GM12878 (cell line): Measurements from ENCODE around the gene ACVR1B. TPM values are rescaled to one million over a fixed set of nuclear protein-coding genes. Genes with fewer than 3 reads are reported as not detected.

ENCODE experiments used
- ATAC-seq: fragments of 200-7000 bp; cut with Tn5 transposase; 3 replicates; pipeline ENCODE4 v1.9.1; 2020; ENCODE audit warnings: mild to moderate bottlenecking, moderate library complexity
- BruUV-seq: library from RNA; stranded (reverse); fragments of 400-500 nt; replicated peaks from 2 replicates; lab custom pipeline; 2021; lab: Mats Ljungman, UMichigan
- CTCF ChIA-PET: fragments of 300-600 bp; sonication (Branson Sonifier 250); formaldehyde crosslinking; extraction: SDS; loops from one replicate; lab custom pipeline; 2021; ENCODE audit warnings: inconsistent platforms; lab: Yijun Ruan, JAX
- POLR2A ChIA-PET: fragments of 350-600 bp; formaldehyde crosslinking; extraction: SDS; loops from one replicate; lab custom pipeline; 2021; ENCODE audit warnings: inconsistent platforms; lab: Charles Lee
- RAD21 ChIA-PET: fragments of 300-600 bp; sonication (Branson Sonifier 250); formaldehyde crosslinking; loops from one replicate; lab custom pipeline; 2023; ENCODE audit warnings: antibody characterized with exemption; ENCODE audit not compliant: unreplicated experiment; lab: Charles Lee
- SMC1A ChIA-PET: fragments of 300-600 bp; sonication (Branson Sonifier 250); formaldehyde crosslinking; loops from one replicate; lab custom pipeline; 2023; ENCODE audit not compliant: unreplicated experiment, uncharacterized antibody; lab: Charles Lee
- DNase-seq: peaks from one replicate; pipeline ENCODE4 v3.0.0-alpha.2; 2011; ENCODE audit warnings: low read depth, low spot score
- FAIRE-seq: peaks from 3 replicates; lab custom pipeline; 2011; peaks lifted over from hg19 to GRCh38; lab: Jason Lieb, UNC
- H2AFZ ChIP-seq: 2 replicates; pipeline ENCODE4 v1.6.0; 2011; ENCODE audit warnings: low read depth, low read length, control low read depth; ENCODE audit not compliant: control insufficient read depth
- H3K27ac ChIP-seq: 2 replicates; pipeline ENCODE4 v1.5.1; 2011; ENCODE audit warnings: control low read depth; ENCODE audit not compliant: control insufficient read depth, insufficient read depth
- H3K27me3 ChIP-seq, 2 experiments: replicated peaks in 1 of 2; 2 replicates each; pipeline versions ENCODE4 v1.6.0 to v1.6.1; 2011; ENCODE audit warnings: low read length in 1 of 2; ENCODE audit not compliant: control insufficient read depth in 2 of 2, insufficient read depth in 2 of 2
- H3K36me3 ChIP-seq, 2 experiments: 2 replicates each; pipeline ENCODE4 v1.5.1; 2011; ENCODE audit warnings: low read length in 1 of 2; ENCODE audit not compliant: control insufficient read depth in 2 of 2, insufficient read depth in 2 of 2
- H3K4me1 ChIP-seq: 2 replicates; pipeline ENCODE4 v1.6.1; 2011; ENCODE audit warnings: mild to moderate bottlenecking, low read length, moderate library complexity, mixed read lengths; ENCODE audit not compliant: control insufficient read depth, insufficient read depth
- H3K4me2 ChIP-seq: 2 replicates; pipeline ENCODE4 v1.6.0; 2011; ENCODE audit warnings: control low read depth; ENCODE audit not compliant: control insufficient read depth, insufficient read depth
- H3K4me3 ChIP-seq: fragments of 200-600 bp; sonication (generic); 2 replicates; pipeline ENCODE4 v1.5.1; 2016
- H3K79me2 ChIP-seq: 2 replicates; pipeline ENCODE4 v1.6.0; 2011; ENCODE audit warnings: low read length; ENCODE audit not compliant: control insufficient read depth, insufficient read depth
- H3K9ac ChIP-seq: 2 replicates; pipeline ENCODE4 v1.8.0; 2011; ENCODE audit warnings: low read length, control low read depth, mixed read lengths; ENCODE audit not compliant: control insufficient read depth, insufficient read depth
- H3K9me3 ChIP-seq: replicated peaks from 3 replicates; pipeline ENCODE4 v1.5.1; 2011; ENCODE audit warnings: mild to moderate bottlenecking, low read length; ENCODE audit not compliant: control insufficient read depth, insufficient read depth
- H4K20me1 ChIP-seq: 2 replicates; pipeline ENCODE4 v1.6.0; 2011; ENCODE audit not compliant: control insufficient read depth, insufficient read depth
- BACH1 ChIP-seq: fragments of 450-650 bp; IDR thresholded peaks from 2 replicates; pipeline ENCODE4 v1.6.1; 2017; ENCODE audit warnings: mild to moderate bottlenecking, borderline replicate concordance
- EED ChIP-seq: sonication (generic); IDR thresholded peaks from 2 replicates; pipeline ENCODE4 v1.6.1; 2016; ENCODE audit warnings: antibody characterized with exemption, low read depth
- NFIC ChIP-seq: IDR thresholded peaks from 2 replicates; pipeline ENCODE4 v1.6.1; 2012; ENCODE audit warnings: low read depth, mild to moderate bottlenecking, inconsistent platforms, low read length, moderate library complexity
- STAT1 ChIP-seq: fragments of 450-650 bp; conservative IDR thresholded peaks from 2 replicates; pipeline ENCODE4 v1.6.1; 2014; ENCODE audit warnings: antibody characterized with exemption, mild to moderate bottlenecking
- USF1 ChIP-seq: IDR thresholded peaks from 2 replicates; pipeline ENCODE4 v1.6.1; 2011; ENCODE audit warnings: borderline replicate concordance, low read depth, mild to moderate bottlenecking, moderate library complexity, mixed read lengths, low read length; ENCODE audit not compliant: insufficient read depth; ENCODE audit errors: extremely low read length
- WGBS: methylation state at CpG from one replicate; pipeline ENCODE4 v1.1.6; 2016; ENCODE audit warnings: low lambda C conversion rate; ENCODE audit not compliant: insufficient replicate concordance, insufficient coverage; ENCODE audit errors: missing lambda C conversion rate; 5-methylcytosine and 5-hydroxymethylcytosine counted together
- in situ Hi-C: fragments of 300-500 bp; cut with MboI; formaldehyde crosslinking; loops from 9 replicates; pipeline ENCODE4 v1.14.3; 2018; ENCODE audit warnings: mixed read lengths
- intact Hi-C: fragments of 100-400 bp; cut with micrococcal nuclease; formaldehyde crosslinking; loops from one replicate; pipeline ENCODE4 v1.14.2; 2022; ENCODE audit not compliant: unreplicated experiment
- polyA plus RNA-seq, 11 experiments: library from polyadenylated mRNA; depleted of rRNA in 4 of 11; unstranded in 6 of 11; stranded (reverse) in 5 of 11; fragments of >200 nt; fragmentation: Nextera tagmentation in 4 of 11; fragmentation: Illumina TruSeq in 1 of 11; extraction: Ambion mirVana in 4 of 11; extraction: Trizol in 1 of 11; gene quantifications; 1 replicate in 1 of 11; 2 replicates in 10 of 11; pipeline versions ENCODE4 v1.2.1 to v1.2.3, GENCODE V29; 2011 to 2016; ENCODE audit warnings: inconsistent platforms in 2 of 11, missing spikeins in 2 of 11, low read depth in 1 of 11
- total RNA-seq, 4 experiments: library from RNA; depleted of rRNA in 3 of 4; stranded (reverse); fragments of >200 nt in 3 of 4; fragmentation: Illumina TruSeq in 1 of 4; extraction: Trizol in 1 of 4; gene quantifications; 2 replicates each; pipeline versions ENCODE4 v1.2.1 to v1.2.3, GENCODE V29; 2013 to 2021
- TF ChIP-seq, protein P1 (sequence below): fragments of 450-650 bp; IDR thresholded peaks from 2 replicates; pipeline ENCODE4 v1.6.1; 2017; ENCODE audit warnings: mild to moderate bottlenecking, low read depth, inconsistent platforms; ENCODE audit not compliant: poor library complexity, severe bottlenecking
- TF ChIP-seq, protein P2 (sequence below): IDR thresholded peaks from 2 replicates; pipeline ENCODE4 v1.6.1; 2012; ENCODE audit warnings: low read depth, low read length, improper control_type of control experiment
- TF ChIP-seq, protein P3 (sequence below): fragments of 450-650 bp; IDR thresholded peaks from 2 replicates; pipeline ENCODE4 v1.6.1; 2017; ENCODE audit warnings: low read depth, mild to moderate bottlenecking, moderate library complexity
- TF ChIP-seq, protein P4 (sequence below): fragments of 450-650 bp; IDR thresholded peaks from 2 replicates; pipeline ENCODE4 v1.6.1; 2016; ENCODE audit warnings: mild to moderate bottlenecking, moderate library complexity, borderline replicate concordance

Gene ACVR1B
- total and polyA plus RNA-seq, 10 of the 15 experiments (the other 5 are each of a cell fraction or from before 2014, with no cell fraction given): 0.02 to 0.69 (median 0.16) TPM; not detected in 2

DNA sequence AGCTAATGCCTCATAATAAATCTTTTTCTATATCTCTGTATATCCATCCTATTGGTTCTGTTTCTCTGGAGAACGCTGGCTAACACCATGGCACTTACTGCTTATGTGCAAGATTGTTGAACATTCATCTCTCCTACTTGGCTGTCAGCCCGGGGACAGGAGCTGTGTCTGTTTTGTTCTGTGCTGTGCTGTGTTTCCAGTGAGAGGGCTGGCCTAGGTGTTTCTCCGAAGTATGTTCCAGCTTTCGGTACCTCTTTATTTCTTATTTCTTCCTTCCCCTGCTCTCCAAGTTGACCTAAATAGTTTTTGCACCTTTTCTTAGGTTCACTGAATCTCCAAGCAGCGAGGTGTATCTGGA lies 80.9 kb downstream of the ACVR1B start:
- intact Hi-C loops: no loop called here
- H3K4me3 ChIP-seq: no peak overlapping the region
- POLR2A ChIA-PET: interaction anchor here (0.7 to 6.0 kb wide), 11 partner anchors 11 to 90 kb away, joined by 3 to 24 read pairs (median 5); partner anchors contain the start of genes ATG101 and NR4A1
- TF ChIP-seq, protein P1, sequence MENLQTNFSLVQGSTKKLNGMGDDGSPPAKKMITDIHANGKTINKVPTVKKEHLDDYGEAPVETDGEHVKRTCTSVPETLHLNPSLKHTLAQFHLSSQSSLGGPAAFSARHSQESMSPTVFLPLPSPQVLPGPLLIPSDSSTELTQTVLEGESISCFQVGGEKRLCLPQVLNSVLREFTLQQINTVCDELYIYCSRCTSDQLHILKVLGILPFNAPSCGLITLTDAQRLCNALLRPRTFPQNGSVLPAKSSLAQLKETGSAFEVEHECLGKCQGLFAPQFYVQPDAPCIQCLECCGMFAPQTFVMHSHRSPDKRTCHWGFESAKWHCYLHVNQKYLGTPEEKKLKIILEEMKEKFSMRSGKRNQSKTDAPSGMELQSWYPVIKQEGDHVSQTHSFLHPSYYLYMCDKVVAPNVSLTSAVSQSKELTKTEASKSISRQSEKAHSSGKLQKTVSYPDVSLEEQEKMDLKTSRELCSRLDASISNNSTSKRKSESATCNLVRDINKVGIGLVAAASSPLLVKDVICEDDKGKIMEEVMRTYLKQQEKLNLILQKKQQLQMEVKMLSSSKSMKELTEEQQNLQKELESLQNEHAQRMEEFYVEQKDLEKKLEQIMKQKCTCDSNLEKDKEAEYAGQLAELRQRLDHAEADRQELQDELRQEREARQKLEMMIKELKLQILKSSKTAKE: no peak
- TF ChIP-seq STAT1 (no peak), NFIC (no peak), BACH1 (no peak), USF1 (no peak), EED (no peak)
- TF ChIP-seq, protein P2, sequence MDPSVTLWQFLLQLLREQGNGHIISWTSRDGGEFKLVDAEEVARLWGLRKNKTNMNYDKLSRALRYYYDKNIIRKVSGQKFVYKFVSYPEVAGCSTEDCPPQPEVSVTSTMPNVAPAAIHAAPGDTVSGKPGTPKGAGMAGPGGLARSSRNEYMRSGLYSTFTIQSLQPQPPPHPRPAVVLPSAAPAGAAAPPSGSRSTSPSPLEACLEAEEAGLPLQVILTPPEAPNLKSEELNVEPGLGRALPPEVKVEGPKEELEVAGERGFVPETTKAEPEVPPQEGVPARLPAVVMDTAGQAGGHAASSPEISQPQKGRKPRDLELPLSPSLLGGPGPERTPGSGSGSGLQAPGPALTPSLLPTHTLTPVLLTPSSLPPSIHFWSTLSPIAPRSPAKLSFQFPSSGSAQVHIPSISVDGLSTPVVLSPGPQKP: no peak
- TF ChIP-seq, protein P3, sequence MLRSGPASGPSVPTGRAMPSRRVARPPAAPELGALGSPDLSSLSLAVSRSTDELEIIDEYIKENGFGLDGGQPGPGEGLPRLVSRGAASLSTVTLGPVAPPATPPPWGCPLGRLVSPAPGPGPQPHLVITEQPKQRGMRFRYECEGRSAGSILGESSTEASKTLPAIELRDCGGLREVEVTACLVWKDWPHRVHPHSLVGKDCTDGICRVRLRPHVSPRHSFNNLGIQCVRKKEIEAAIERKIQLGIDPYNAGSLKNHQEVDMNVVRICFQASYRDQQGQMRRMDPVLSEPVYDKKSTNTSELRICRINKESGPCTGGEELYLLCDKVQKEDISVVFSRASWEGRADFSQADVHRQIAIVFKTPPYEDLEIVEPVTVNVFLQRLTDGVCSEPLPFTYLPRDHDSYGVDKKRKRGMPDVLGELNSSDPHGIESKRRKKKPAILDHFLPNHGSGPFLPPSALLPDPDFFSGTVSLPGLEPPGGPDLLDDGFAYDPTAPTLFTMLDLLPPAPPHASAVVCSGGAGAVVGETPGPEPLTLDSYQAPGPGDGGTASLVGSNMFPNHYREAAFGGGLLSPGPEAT: no peak
- TF ChIP-seq, protein P4, sequence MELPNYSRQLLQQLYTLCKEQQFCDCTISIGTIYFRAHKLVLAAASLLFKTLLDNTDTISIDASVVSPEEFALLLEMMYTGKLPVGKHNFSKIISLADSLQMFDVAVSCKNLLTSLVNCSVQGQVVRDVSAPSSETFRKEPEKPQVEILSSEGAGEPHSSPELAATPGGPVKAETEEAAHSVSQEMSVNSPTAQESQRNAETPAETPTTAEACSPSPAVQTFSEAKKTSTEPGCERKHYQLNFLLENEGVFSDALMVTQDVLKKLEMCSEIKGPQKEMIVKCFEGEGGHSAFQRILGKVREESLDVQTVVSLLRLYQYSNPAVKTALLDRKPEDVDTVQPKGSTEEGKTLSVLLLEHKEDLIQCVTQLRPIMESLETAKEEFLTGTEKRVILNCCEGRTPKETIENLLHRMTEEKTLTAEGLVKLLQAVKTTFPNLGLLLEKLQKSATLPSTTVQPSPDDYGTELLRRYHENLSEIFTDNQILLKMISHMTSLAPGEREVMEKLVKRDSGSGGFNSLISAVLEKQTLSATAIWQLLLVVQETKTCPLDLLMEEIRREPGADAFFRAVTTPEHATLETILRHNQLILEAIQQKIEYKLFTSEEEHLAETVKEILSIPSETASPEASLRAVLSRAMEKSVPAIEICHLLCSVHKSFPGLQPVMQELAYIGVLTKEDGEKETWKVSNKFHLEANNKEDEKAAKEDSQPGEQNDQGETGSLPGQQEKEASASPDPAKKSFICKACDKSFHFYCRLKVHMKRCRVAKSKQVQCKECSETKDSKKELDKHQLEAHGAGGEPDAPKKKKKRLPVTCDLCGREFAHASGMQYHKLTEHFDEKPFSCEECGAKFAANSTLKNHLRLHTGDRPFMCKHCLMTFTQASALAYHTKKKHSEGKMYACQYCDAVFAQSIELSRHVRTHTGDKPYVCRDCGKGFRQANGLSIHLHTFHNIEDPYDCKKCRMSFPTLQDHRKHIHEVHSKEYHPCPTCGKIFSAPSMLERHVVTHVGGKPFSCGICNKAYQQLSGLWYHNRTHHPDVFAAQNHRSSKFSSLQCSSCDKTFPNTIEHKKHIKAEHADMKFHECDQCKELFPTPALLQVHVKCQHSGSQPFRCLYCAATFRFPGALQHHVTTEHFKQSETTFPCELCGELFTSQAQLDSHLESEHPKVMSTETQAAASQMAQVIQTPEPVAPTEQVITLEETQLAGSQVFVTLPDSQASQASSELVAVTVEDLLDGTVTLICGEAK: no peak

More for the DNA sequence above, 80.9 kb downstream of the ACVR1B start:
- no peaks in the 10 kb centered on the region for H4K20me1 ChIP-seq
- no peak overlapping the region for H3K9ac ChIP-seq
- no peaks in the 10 kb centered on the region for H3K36me3 ChIP-seq
- H3K9me3 ChIP-seq: no peaks in the 10 kb centered on the region
- ChIA-PET RAD21 (interaction anchor here (0.7 to 4.3 kb wide), 14 partner anchors 9 to 89 kb away, joined by 3 to 44 read pairs (median 8); partner anchors contain the start of genes ATG101 and NR4A1), SMC1A (interaction anchor here (0.7 to 13.7 kb wide), 12 partner anchors 8 to 89 kb away, joined by 3 to 322 read pairs (median 6); partner anchors contain the start of genes ATG101 and NR4A1), CTCF (interaction anchor here (0.9 to 15.6 kb wide), 18 partner anchors 7 to 247 kb away, joined by 3 to 622 read pairs (median 6); partner anchors contain the start of genes ATG101, NR4A1 and SMIM41)
- DNase-seq (no peak), ATAC-seq (no peak), FAIRE-seq (no peak)
- H3K27me3 ChIP-seq: no peaks in the 10 kb centered on the region; a peak in 1 of 4 replicates
- TSS peak; percentile 81 for BruUV-seq
- WGBS: 13% methylated on average over 5 of the region's 5 CpGs
- H3K79me2 ChIP-seq: no peaks in the 10 kb centered on the region
- H3K4me2 ChIP-seq: peak overlapping the region; percentile 88
- in situ Hi-C loops: no loop called here
- H3K27ac ChIP-seq: no peak overlapping the region
- peak overlapping the region; percentile 35; the same call in 1 of the 2 replicates for H2AFZ ChIP-seq
- H3K4me1 ChIP-seq: peaks cover 19% of the 10 kb centered on the region
